ENCODE results near the gene CD84.

The CD84 gene

DNA sequence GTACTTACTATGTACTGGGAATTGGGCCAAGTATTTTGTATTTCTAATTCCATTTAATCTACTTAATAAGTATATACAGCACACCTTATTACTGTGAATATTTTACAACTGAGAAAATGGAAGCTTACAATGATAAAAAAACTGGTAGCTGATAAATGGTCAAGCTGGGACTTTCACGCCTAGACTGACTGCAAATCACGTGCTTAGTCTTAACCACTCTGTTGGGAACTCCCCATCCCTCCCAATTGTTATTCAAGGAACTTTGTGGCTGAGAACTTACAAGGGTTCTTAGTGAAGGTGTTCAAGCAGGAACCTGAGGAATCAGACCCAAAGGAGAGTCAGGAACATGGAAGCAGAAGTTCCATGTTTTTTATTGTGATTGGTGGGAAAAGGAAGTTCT, 26.9 kb downstream of the CD84 start:
- POLR2A ChIA-PET = no interaction called here
- TF ChIP-seq ARNT (IDR thresholded peaks at IDR 0.05) = no peak
- TF ChIP-seq TARDBP (IDR thresholded peaks at IDR 0.05) = no peak
- DNase-seq (ENCODE audit: extremely low spot score) = no peak
- CTCF ChIA-PET = no interaction called here

DNA sequence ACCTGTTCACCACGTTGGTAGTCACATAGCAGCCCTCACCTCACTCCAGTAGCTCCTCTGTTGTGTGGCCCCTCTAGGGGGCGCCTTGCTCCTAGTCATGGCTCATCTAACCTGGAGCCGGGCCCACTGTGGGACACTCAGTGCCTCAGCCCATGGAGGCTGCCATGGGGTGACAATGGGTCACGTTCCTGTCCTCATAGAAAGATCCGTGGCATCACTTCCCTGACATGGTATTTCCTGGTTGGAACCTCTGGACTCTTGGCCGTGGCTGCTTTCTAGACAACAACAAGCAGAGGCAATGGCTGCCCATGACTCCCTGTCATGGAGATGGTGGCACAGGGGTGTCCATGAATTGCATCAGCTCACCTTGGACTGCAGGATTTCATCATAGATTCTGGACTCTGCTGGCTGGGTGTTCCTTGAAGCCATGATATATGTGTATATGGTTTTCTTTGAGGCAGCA, 28.7 kb downstream of the CD84 start:
- ChIA-PET POLR2A (no interaction called here), CTCF (no interaction called here)
- TF ChIP-seq BHLHE40 (IDR thresholded peaks at IDR 0.05; ENCODE audit: borderline replicate concordance) (no peak), FOXA1 (IDR thresholded peaks at IDR 0.05) (no peak), L3MBTL2 (conservative IDR thresholded peaks at IDR 0.05) (no peak), TARDBP (IDR thresholded peaks at IDR 0.05) (no peak), CTBP1 (IDR thresholded peaks at IDR 0.05; ENCODE audit: borderline replicate concordance) (no peak), ZNF384 (IDR thresholded peaks at IDR 0.05) (no peak), NFRKB (IDR thresholded peaks at IDR 0.05) (no peak), LEF1 (IDR thresholded peaks at IDR 0.05; ENCODE audit: borderline replicate concordance) (no peak), ARNT (IDR thresholded peaks at IDR 0.05) (no peak), SP1 (IDR thresholded peaks at IDR 0.05) (no peak), HDGF (IDR thresholded peaks at IDR 0.05; ENCODE audit: borderline replicate concordance) (no peak), FOXM1 (IDR thresholded peaks at IDR 0.05; ENCODE audit: borderline replicate concordance) (no peak), SUZ12 (IDR thresholded peaks at IDR 0.05) (no peak), ELF4 (IDR thresholded peaks at IDR 0.05) (no peak), FOXK2 (IDR thresholded peaks at IDR 0.05) (no peak)
- TF ChIP-seq, protein P1, sequence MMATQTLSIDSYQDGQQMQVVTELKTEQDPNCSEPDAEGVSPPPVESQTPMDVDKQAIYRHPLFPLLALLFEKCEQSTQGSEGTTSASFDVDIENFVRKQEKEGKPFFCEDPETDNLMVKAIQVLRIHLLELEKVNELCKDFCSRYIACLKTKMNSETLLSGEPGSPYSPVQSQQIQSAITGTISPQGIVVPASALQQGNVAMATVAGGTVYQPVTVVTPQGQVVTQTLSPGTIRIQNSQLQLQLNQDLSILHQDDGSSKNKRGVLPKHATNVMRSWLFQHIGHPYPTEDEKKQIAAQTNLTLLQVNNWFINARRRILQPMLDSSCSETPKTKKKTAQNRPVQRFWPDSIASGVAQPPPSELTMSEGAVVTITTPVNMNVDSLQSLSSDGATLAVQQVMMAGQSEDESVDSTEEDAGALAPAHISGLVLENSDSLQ (IDR thresholded peaks at IDR 0.05) = no peak
- DNase-seq (ENCODE audit: extremely low spot score) = no peak

DNA sequence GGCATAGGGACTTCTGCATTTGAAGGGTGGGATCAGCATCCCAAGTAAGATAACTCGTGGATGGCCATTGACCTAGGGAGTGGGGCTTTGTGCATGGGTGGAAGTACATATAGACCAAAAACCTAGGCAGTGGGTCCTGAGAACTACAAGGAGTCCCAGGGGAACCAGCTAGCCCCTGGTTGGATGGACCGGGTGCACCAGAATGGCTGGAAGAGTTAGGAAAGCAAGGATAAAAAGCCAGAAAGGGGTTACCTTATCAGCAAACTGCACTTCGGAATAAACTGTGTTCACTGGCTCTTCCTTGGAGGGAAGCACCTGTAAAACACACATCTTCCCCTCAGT, 29.7 kb downstream of the CD84 start:
- ChIA-PET POLR2A (no interaction called here), CTCF (no interaction called here)
- no peak for DNase-seq (ENCODE audit: extremely low spot score)
- TF ChIP-seq CTBP1 (IDR thresholded peaks at IDR 0.05; ENCODE audit: borderline replicate concordance) (no peak), FOXA1 (IDR thresholded peaks at IDR 0.05) (no peak), SP1 (IDR thresholded peaks at IDR 0.05) (no peak), NFRKB (IDR thresholded peaks at IDR 0.05) (no peak), L3MBTL2 (conservative IDR thresholded peaks at IDR 0.05) (no peak), FOXM1 (IDR thresholded peaks at IDR 0.05; ENCODE audit: borderline replicate concordance) (no peak), HDGF (IDR thresholded peaks at IDR 0.05; ENCODE audit: borderline replicate concordance) (no peak), ZNF384 (IDR thresholded peaks at IDR 0.05) (no peak), SUZ12 (IDR thresholded peaks at IDR 0.05) (no peak), ARNT (IDR thresholded peaks at IDR 0.05) (no peak), FOXK2 (IDR thresholded peaks at IDR 0.05) (no peak), LEF1 (IDR thresholded peaks at IDR 0.05; ENCODE audit: borderline replicate concordance) (no peak)
- TF ChIP-seq, protein P1 (IDR thresholded peaks at IDR 0.05) = no peak

DNA sequence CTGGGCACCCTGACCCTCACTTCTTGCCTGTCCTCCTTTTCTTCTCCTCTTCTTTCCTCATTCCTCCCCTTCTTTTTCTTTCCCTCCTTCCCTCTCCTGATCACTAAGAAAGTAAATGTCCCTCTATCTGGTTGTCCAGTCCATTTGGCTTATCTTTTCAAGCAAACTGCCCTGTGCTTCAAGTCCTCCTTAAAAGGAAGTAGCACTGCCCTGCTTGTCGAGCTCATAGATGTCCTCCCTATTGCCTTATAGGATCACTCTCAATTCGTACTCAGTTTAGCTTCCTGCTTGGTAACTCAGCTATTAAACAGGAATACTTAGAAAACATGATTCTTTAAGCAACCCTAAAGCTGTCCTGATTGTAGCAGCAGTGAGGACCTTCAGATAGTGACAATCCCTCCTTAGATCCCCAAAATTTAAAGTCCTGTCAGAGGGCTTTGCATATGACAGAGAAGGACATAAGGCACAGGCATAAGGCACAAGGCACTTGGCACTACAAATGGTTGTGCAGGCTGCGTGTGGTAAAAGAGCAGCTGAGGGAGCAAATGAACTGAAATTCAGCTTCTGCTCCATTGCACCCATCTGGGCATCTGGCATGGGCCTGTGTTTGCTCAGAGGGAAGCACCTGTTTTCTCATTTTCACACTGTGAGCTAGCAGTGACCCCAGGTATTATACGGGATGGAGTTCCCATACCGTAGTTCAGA, 30.2 kb downstream of the CD84 start:
- TF ChIP-seq BHLHE40 (IDR thresholded peaks at IDR 0.05; ENCODE audit: borderline replicate concordance) (no peak), SP1 (IDR thresholded peaks at IDR 0.05) (no peak), SUZ12 (IDR thresholded peaks at IDR 0.05) (no peak), ARNT (IDR thresholded peaks at IDR 0.05) (no peak), FOXK2 (IDR thresholded peaks at IDR 0.05) (no peak), L3MBTL2 (conservative IDR thresholded peaks at IDR 0.05) (no peak), TARDBP (IDR thresholded peaks at IDR 0.05) (no peak), LEF1 (IDR thresholded peaks at IDR 0.05; ENCODE audit: borderline replicate concordance) (no peak), NFRKB (IDR thresholded peaks at IDR 0.05) (no peak), ZNF384 (IDR thresholded peaks at IDR 0.05) (no peak), HDGF (IDR thresholded peaks at IDR 0.05; ENCODE audit: borderline replicate concordance) (no peak), FOXA1 (IDR thresholded peaks at IDR 0.05) (no peak), FOXM1 (IDR thresholded peaks at IDR 0.05; ENCODE audit: borderline replicate concordance) (no peak)
- TF ChIP-seq, protein P1 (IDR thresholded peaks at IDR 0.05) = no peak
- ChIA-PET POLR2A (no interaction called here), CTCF (no interaction called here)
- DNase-seq (ENCODE audit: extremely low spot score) = no peak

DNA sequence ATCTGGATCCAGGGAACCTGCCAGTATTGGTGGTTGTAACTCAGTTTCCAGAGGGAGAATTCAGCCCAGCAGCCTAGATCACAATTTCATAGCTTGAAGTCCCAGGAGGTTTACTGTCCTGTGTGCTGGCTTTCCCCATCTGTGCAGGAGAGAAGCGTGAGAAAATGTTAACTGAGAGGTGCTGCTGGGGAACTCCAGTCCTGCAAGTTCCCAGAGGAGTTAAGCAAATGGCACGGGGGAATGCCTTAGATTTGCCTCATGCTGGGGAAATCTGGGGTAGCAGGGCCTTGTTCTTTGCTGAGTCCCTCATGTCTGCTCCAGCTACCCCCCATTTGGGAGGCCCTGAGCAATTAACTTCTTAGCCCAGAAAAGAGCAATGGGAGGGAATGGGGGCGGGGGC, 31.1 kb downstream of the CD84 start:
- POLR2A ChIA-PET = no interaction called here
- TF ChIP-seq FOXK2 (IDR thresholded peaks at IDR 0.05) (no peak), FOXA1 (IDR thresholded peaks at IDR 0.05) (no peak)
- no peak for DNase-seq (ENCODE audit: extremely low spot score)
- CTCF ChIA-PET = no interaction called here

DNA sequence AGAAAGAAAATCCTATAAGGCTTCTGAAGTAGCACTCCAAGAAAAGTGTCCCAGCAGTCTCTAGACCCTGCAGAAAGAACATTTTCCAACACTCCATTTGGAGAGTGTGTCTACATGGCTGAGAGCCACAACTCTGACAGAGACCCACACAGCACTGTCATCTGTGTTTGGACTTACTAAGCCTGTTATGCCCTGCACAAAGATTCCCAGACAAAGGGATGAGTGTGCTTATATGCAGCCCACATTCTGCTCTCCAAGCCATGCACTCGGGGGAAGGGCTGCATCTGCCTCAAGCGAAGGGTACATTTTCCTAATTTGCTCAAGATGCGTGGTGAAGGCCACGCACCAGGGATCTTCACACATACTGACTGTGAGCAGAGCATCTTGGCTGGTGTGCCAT, 31.9 kb downstream of the CD84 start:
- ChIA-PET POLR2A (no interaction called here), CTCF (no interaction called here)
- no peak for DNase-seq (ENCODE audit: extremely low spot score)
- TF ChIP-seq TARDBP (IDR thresholded peaks at IDR 0.05) (no peak), SP1 (IDR thresholded peaks at IDR 0.05) (no peak), FOXA1 (IDR thresholded peaks at IDR 0.05) (no peak), FOXM1 (IDR thresholded peaks at IDR 0.05; ENCODE audit: borderline replicate concordance) (no peak), FOXK2 (IDR thresholded peaks at IDR 0.05) (no peak), BHLHE40 (IDR thresholded peaks at IDR 0.05; ENCODE audit: borderline replicate concordance) (no peak), CTBP1 (IDR thresholded peaks at IDR 0.05; ENCODE audit: borderline replicate concordance) (no peak), L3MBTL2 (conservative IDR thresholded peaks at IDR 0.05) (no peak), NFRKB (IDR thresholded peaks at IDR 0.05) (no peak), ELF4 (IDR thresholded peaks at IDR 0.05) (no peak), ZNF384 (IDR thresholded peaks at IDR 0.05) (no peak), HDGF (IDR thresholded peaks at IDR 0.05; ENCODE audit: borderline replicate concordance) (no peak), LEF1 (IDR thresholded peaks at IDR 0.05; ENCODE audit: borderline replicate concordance) (no peak)
- TF ChIP-seq, protein P1 (IDR thresholded peaks at IDR 0.05) = no peak
